HCT116 (cell line): ENCODE results near the gene PRDM9.

ENCODE experiments used
- CBX3 ChIP-seq: IDR thresholded peaks from 2 replicates; pipeline ENCODE4 v1.6.1; 2012; ENCODE audit warnings: low read depth
- CEBPB ChIP-seq: IDR thresholded peaks from 2 replicates; pipeline ENCODE4 v1.6.1; 2012; ENCODE audit warnings: low read depth
- JUND ChIP-seq: IDR thresholded peaks from 2 replicates; pipeline ENCODE4 v1.6.1; 2012
- POLR2AphosphoS5 ChIP-seq: IDR thresholded peaks from 2 replicates; pipeline ENCODE4 v1.6.1; 2011; ENCODE audit warnings: mild to moderate bottlenecking, low read depth, low read length, moderate library complexity
- ZNF274 ChIP-seq: fragments of 200-500 bp; sonication (Bioruptor generic); IDR thresholded peaks from 2 replicates; pipeline ENCODE4 v1.6.1; 2014; ENCODE audit warnings: mild to moderate bottlenecking, low read depth, low read length, inconsistent platforms
- TF ChIP-seq, protein P1 (sequence below), 3 experiments: fragments of 200-600 bp in 1 of 3; sonication (generic) in 1 of 3; IDR thresholded peaks in 2 of 3; conservative IDR thresholded peaks in 1 of 3; 2 replicates each; pipeline ENCODE4 v1.5.1; 2012 to 2017; ENCODE audit warnings: low read depth in 2 of 3, low read length in 2 of 3, antibody characterized with exemption in 1 of 3, borderline replicate concordance in 1 of 3, control low read depth in 1 of 3, mild to moderate bottlenecking in 1 of 3, mixed read lengths in 1 of 3, mixed run types in 1 of 3, moderate library complexity in 1 of 3; ENCODE audit not compliant: insufficient read depth in 1 of 3
- TF ChIP-seq, protein P2 (sequence below): IDR thresholded peaks from 2 replicates; pipeline ENCODE4 v1.6.1; 2012

DNA sequence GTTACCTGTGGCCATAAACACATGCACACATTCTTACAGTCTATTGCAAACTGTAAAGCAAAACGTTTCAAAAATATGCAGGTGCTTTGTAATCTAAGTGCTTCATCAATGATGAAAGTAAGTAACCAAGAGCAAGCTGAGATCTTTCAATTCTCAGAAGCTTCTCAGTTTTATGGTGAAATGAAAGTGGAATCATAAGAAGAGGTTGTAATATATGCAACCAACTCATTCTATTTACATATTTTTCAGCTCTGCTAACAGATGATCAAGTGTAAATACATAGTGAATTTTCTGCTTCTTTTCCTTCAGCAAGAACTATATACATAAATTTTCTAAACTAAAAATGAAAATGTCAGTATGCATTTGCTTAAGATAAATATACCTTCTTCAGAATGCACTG, 33.1 kb upstream of the PRDM9 start:
- TF ChIP-seq POLR2AphosphoS5 (no peak), CEBPB (no peak), JUND (no peak), ZNF274 (no peak), CBX3 (no peak)
- TF ChIP-seq, protein P1, sequence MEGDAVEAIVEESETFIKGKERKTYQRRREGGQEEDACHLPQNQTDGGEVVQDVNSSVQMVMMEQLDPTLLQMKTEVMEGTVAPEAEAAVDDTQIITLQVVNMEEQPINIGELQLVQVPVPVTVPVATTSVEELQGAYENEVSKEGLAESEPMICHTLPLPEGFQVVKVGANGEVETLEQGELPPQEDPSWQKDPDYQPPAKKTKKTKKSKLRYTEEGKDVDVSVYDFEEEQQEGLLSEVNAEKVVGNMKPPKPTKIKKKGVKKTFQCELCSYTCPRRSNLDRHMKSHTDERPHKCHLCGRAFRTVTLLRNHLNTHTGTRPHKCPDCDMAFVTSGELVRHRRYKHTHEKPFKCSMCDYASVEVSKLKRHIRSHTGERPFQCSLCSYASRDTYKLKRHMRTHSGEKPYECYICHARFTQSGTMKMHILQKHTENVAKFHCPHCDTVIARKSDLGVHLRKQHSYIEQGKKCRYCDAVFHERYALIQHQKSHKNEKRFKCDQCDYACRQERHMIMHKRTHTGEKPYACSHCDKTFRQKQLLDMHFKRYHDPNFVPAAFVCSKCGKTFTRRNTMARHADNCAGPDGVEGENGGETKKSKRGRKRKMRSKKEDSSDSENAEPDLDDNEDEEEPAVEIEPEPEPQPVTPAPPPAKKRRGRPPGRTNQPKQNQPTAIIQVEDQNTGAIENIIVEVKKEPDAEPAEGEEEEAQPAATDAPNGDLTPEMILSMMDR (IDR thresholded peaks at IDR 0.05 in 2 of 3, conservative IDR thresholded peaks at IDR 0.05 in 1 of 3; ENCODE audit: borderline replicate concordance in 1 of 3, insufficient read depth in 1 of 3, low read depth in 2 of 3, low read length in 2 of 3), result no peak
- TF ChIP-seq, protein P2, sequence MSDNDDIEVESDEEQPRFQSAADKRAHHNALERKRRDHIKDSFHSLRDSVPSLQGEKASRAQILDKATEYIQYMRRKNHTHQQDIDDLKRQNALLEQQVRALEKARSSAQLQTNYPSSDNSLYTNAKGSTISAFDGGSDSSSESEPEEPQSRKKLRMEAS, result no peak
